Erythroblast (primary cell): ENCODE measurements around the gene DLGAP4.

ENCODE experiments used
- GATA1 ChIP-seq: IDR thresholded peaks from 2 replicates; pipeline ENCODE4 v1.6.1; 2011; ENCODE audit warnings: low read depth, mild to moderate bottlenecking, control low read depth, low read length, moderate library complexity
- POLR2A ChIP-seq: IDR thresholded peaks from 2 replicates; pipeline ENCODE4 v1.6.1; 2011; ENCODE audit warnings: mild to moderate bottlenecking, low read length

DNA sequence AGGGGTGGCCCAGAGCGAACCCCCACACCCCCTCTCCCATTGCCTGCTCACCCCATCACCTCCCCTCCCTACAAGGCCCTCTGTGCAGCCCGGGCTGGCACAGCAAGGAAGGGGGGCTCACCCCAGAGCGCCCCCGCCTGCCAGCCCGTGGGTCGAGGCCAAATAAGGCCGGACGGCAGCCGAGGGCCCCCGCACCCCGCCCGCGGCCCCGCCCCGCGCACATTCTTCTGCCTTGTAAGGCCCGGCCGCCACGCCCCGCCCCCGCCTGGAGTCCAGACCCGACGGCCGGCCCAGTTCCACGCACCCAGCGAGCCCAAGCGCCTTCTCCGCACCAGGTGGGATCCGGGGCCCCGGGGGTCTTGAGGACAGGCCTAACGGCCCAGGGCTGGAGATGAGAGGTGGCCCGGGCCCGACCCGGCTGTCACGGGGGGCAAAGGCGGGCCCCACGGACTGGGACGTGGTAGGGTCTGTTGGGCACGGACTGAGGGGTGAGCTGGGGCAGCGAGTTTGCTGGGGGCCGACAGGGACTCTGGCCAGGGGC lies 235.2 kb downstream of the DLGAP4 start, which contains the start of gene MYL9:
- TF ChIP-seq POLR2A (no peak), GATA1 (no peak)
